Measurements from ENCODE around the gene ROGDI.

The ROGDI gene

DNA sequence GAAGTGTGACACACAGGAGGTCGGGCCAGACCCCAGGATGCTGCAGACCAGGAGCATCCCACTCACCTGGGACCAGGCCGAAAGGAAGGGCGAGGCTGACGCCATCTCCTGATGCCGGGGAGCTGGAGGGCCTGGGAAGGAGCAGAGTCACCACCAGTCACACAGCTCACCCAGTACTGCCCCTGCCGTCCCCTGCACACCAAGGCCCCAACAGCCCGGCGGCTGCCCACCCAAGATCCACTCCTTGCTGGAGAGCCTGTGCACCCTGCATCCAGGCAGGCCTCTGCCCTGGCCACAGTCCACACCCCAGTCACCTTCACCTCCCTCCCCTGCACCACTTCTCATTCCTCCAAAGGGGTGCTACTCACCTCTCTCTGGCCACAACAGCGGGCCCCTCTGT, 40.2 kb downstream of the ROGDI start:
- H3K4me3 ChIP-seq (ENCODE audit: insufficient read depth in 1 of 2, low read depth in 1 of 2, low read length in 2 of 2), result no peak overlapping the region
- no peak overlapping the region for H2BK5ac ChIP-seq (ENCODE audit: low read depth, low read length, poor library complexity, severe bottlenecking)
- H3K23ac ChIP-seq (ENCODE audit: low read length in 2 of 2), result no peak overlapping the region
- no peak overlapping the region for H2AFZ ChIP-seq (ENCODE audit: low read depth, low read length)
- 98% methylated on average over 9 of the region's 9 CpGs for WGBS
- no peak overlapping the region for H3K4me2 ChIP-seq (ENCODE audit: low read length, poor library complexity, severe bottlenecking)
- no peak overlapping the region for H4K8ac ChIP-seq (ENCODE audit: low read length)
- peaks cover 43% of the 10 kb centered on the region for H3K79me1 ChIP-seq (replicated peaks; ENCODE audit: low read length, poor library complexity, severe bottlenecking)
- no peak overlapping the region for H3K27ac ChIP-seq (ENCODE audit: low read length, poor library complexity, severe bottlenecking)
- H3K4ac ChIP-seq (ENCODE audit: low read depth in 1 of 2, low read length in 2 of 2), result no peak overlapping the region
- H3K9me3 ChIP-seq (ENCODE audit: control insufficient read depth, low read length), result no peaks in the 10 kb centered on the region
- H2AK5ac ChIP-seq (ENCODE audit: low read length, severe bottlenecking), result no peak overlapping the region
- no peak overlapping the region for H3K14ac ChIP-seq (ENCODE audit: low read length in 2 of 2)
- no peak overlapping the region for H2BK12ac ChIP-seq (ENCODE audit: low read length in 2 of 2)
- no peak overlapping the region for H3K18ac ChIP-seq (ENCODE audit: low read depth in 1 of 2, low read length in 2 of 2)
- H3K4me1 ChIP-seq (ENCODE audit: control insufficient read depth, insufficient read depth, low read depth, low read length), result peaks cover 17% of the 10 kb centered on the region
- H4K91ac ChIP-seq (ENCODE audit: low read length), result no peak overlapping the region
- no peak overlapping the region for H2BK15ac ChIP-seq (ENCODE audit: low read depth, poor library complexity, severe bottlenecking)
- peaks cover 72 to 75% of the 10 kb centered on the region in 2 experiments for H3K36me3 ChIP-seq (ENCODE audit: control insufficient read depth in 1 of 2, insufficient read depth in 2 of 2, low read depth in 1 of 2, low read length in 2 of 2)
- no peak overlapping the region for H3K9ac ChIP-seq (ENCODE audit: low read length)
- no peak for DNase-seq
- H3K27me3 ChIP-seq (ENCODE audit: control insufficient read depth in 1 of 2, insufficient read depth in 1 of 2, low read length in 2 of 2), result no peaks in the 10 kb centered on the region
- H2BK120ac ChIP-seq (ENCODE audit: low read depth, low read length), result no peak overlapping the region

DNA sequence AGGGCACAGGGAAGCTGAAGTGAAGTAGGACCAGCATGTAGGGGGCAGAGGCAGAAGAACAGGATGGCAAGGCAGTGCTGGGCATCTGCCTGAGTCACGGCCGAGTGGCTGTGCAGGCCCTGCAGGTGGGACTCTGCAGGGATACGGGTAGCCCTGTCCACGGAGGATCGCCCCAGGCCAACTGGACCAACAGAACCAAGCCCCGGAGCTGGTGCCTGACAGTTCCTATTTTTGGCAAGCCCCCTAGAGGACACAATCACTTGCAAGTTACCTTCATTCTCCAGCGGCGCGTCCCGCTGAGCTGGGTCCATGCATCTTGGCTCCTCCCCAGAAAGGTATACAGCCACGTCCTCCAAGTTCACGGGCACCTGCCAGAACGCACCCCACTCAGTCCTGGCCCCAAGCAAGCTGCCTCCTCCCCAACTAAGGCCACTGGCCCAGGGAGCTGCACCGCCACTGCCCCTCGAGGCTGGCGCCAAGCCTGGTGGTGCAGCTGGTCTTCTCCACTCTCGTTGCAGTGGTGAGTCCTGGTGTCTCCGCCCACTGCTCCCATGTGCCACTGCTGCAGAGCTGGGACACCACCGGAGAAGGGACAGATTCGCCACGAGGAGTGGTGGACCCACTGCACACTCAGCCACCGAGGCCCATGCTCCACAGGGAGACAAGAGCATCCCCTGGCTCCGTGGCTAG, 42.1 kb downstream of the ROGDI start:
- no peaks in the 10 kb centered on the region for H3K27me3 ChIP-seq (ENCODE audit: control insufficient read depth in 1 of 2, insufficient read depth in 1 of 2, low read length in 2 of 2)
- H3K14ac ChIP-seq (ENCODE audit: low read length in 2 of 2), result no peak overlapping the region
- no peak for DNase-seq
- peaks cover 74 to 86% of the 10 kb centered on the region in 2 experiments for H3K36me3 ChIP-seq (ENCODE audit: control insufficient read depth in 1 of 2, insufficient read depth in 2 of 2, low read depth in 1 of 2, low read length in 2 of 2)
- no peak overlapping the region for H2BK120ac ChIP-seq (ENCODE audit: low read depth, low read length)
- no peak overlapping the region for H2BK15ac ChIP-seq (ENCODE audit: low read depth, poor library complexity, severe bottlenecking)
- no peak overlapping the region for H2AK5ac ChIP-seq (ENCODE audit: low read length, severe bottlenecking)
- H3K4me2 ChIP-seq (ENCODE audit: low read length, poor library complexity, severe bottlenecking), result no peak overlapping the region
- peaks cover 8% of the 10 kb centered on the region for H3K4me1 ChIP-seq (ENCODE audit: control insufficient read depth, insufficient read depth, low read depth, low read length)
- no peak overlapping the region for H3K9ac ChIP-seq (ENCODE audit: low read length)
- peak overlapping the region; percentile 12 for H4K8ac ChIP-seq (ENCODE audit: low read length)
- H3K23ac ChIP-seq (ENCODE audit: low read length in 2 of 2), result no peak overlapping the region
- H2AFZ ChIP-seq (ENCODE audit: low read depth, low read length), result no peak overlapping the region
- no peak overlapping the region for H3K4ac ChIP-seq (ENCODE audit: low read depth in 1 of 2, low read length in 2 of 2)
- WGBS, result 95% methylated on average over 23 of the region's 23 CpGs
- no peak overlapping the region for H2BK12ac ChIP-seq (ENCODE audit: low read length in 2 of 2)
- H3K9me3 ChIP-seq (ENCODE audit: control insufficient read depth, low read length), result no peaks in the 10 kb centered on the region
- H3K27ac ChIP-seq (ENCODE audit: low read length, poor library complexity, severe bottlenecking), result no peak overlapping the region
- H3K4me3 ChIP-seq (ENCODE audit: insufficient read depth in 1 of 2, low read depth in 1 of 2, low read length in 2 of 2), result no peak overlapping the region
- peaks cover 45% of the 10 kb centered on the region for H3K79me1 ChIP-seq (replicated peaks; ENCODE audit: low read length, poor library complexity, severe bottlenecking)
- peak overlapping the region; percentile 59 for H4K91ac ChIP-seq (ENCODE audit: low read length)
- no peak overlapping the region for H3K18ac ChIP-seq (ENCODE audit: low read depth in 1 of 2, low read length in 2 of 2)
- no peak overlapping the region for H2BK5ac ChIP-seq (ENCODE audit: low read depth, low read length, poor library complexity, severe bottlenecking)

DNA sequence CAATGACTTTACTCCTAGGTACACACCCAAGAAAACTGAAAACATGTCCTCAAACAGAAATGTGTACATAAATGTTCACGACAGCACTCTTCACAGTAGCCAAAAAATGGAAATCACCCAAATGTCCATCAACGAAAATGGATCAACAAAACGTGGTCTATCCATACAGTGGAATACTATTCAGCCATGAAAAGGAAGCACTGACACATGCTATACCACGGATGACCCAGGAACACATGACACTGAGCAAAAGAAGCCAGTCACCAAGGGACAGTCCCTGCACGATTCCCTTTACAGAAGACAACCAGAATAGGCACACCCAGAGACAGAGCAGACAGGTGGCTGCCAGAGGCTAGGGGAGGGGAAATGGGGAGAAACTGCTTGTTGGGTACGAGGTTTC, 46.7 kb downstream of the ROGDI start:
- no peak overlapping the region for H3K4ac ChIP-seq (ENCODE audit: low read depth in 1 of 2, low read length in 2 of 2)
- H3K27me3 ChIP-seq (ENCODE audit: control insufficient read depth in 1 of 2, insufficient read depth in 1 of 2, low read length in 2 of 2), result no peaks in the 10 kb centered on the region
- peaks cover 78 to 90% of the 10 kb centered on the region in 2 experiments for H3K36me3 ChIP-seq (ENCODE audit: control insufficient read depth in 1 of 2, insufficient read depth in 2 of 2, low read depth in 1 of 2, low read length in 2 of 2)
- no peak overlapping the region for H3K27ac ChIP-seq (ENCODE audit: low read length, poor library complexity, severe bottlenecking)
- no peak overlapping the region for H2BK5ac ChIP-seq (ENCODE audit: low read depth, low read length, poor library complexity, severe bottlenecking)
- H3K14ac ChIP-seq (ENCODE audit: low read length in 2 of 2), result no peak overlapping the region
- H4K91ac ChIP-seq (ENCODE audit: low read length), result no peak overlapping the region
- H4K8ac ChIP-seq (ENCODE audit: low read length), result no peak overlapping the region
- no peak overlapping the region for H2BK120ac ChIP-seq (ENCODE audit: low read depth, low read length)
- no peak overlapping the region for H3K4me2 ChIP-seq (ENCODE audit: low read length, poor library complexity, severe bottlenecking)
- peak overlapping the region in 1 of 2 experiments; percentile 28 for H3K23ac ChIP-seq (ENCODE audit: low read length in 2 of 2)
- H2BK12ac ChIP-seq (ENCODE audit: low read length in 2 of 2), result no peak overlapping the region
- H3K4me1 ChIP-seq (ENCODE audit: control insufficient read depth, insufficient read depth, low read depth, low read length), result peaks cover 2% of the 10 kb centered on the region
- H3K4me3 ChIP-seq (ENCODE audit: insufficient read depth in 1 of 2, low read depth in 1 of 2, low read length in 2 of 2), result no peak overlapping the region
- H3K9ac ChIP-seq (ENCODE audit: low read length), result no peak overlapping the region
- no peak overlapping the region for H2AK5ac ChIP-seq (ENCODE audit: low read length, severe bottlenecking)
- DNase-seq, result no peak
- H3K9me3 ChIP-seq (ENCODE audit: control insufficient read depth, low read length), result no peaks in the 10 kb centered on the region
- H3K18ac ChIP-seq (ENCODE audit: low read depth in 1 of 2, low read length in 2 of 2), result no peak overlapping the region
- WGBS, result 97% methylated on average over 6 of the region's 6 CpGs
- H2BK15ac ChIP-seq (ENCODE audit: low read depth, poor library complexity, severe bottlenecking), result no peak overlapping the region
- peaks cover 41% of the 10 kb centered on the region for H3K79me1 ChIP-seq (replicated peaks; ENCODE audit: low read length, poor library complexity, severe bottlenecking)
- H2AFZ ChIP-seq (ENCODE audit: low read depth, low read length), result no peak overlapping the region

DNA sequence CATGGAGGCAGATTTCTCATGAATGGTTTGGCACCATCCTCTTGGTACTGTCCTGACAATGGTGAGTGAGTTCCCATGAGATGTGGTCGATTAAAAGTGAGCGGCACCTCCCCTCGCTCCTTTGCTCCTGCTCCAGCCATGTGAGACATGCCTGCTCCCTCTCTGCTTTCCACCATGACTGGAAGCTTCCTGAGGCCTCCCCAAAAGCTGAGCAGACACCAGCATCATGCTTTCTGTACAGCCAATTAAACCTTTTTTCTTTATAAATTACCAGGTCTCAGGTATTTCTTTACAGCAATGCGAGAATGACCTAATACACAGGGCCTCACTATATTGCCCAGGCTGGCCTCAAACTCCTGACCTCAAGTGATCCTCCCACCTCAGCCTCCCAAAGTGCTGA, 47.6 kb downstream of the ROGDI start:
- Histone ChIP-seq H3K18ac (ENCODE audit: low read depth in 1 of 2, low read length in 2 of 2) (no peak overlapping the region), H4K91ac (ENCODE audit: low read length) (no peak overlapping the region), H3K27me3 (ENCODE audit: control insufficient read depth in 1 of 2, insufficient read depth in 1 of 2, low read length in 2 of 2) (no peaks in the 10 kb centered on the region), H3K4me2 (ENCODE audit: low read length, poor library complexity, severe bottlenecking) (no peak overlapping the region), H2BK15ac (ENCODE audit: low read depth, poor library complexity, severe bottlenecking) (no peak overlapping the region), H3K27ac (ENCODE audit: low read length, poor library complexity, severe bottlenecking) (no peak overlapping the region), H2BK5ac (ENCODE audit: low read depth, low read length, poor library complexity, severe bottlenecking) (no peak overlapping the region), H3K4me3 (ENCODE audit: insufficient read depth in 1 of 2, low read depth in 1 of 2, low read length in 2 of 2) (no peak overlapping the region), H2AK5ac (ENCODE audit: low read length, severe bottlenecking) (no peak overlapping the region), H2BK120ac (ENCODE audit: low read depth, low read length) (no peak overlapping the region), H3K9me3 (ENCODE audit: control insufficient read depth, low read length) (no peaks in the 10 kb centered on the region), H2BK12ac (ENCODE audit: low read length in 2 of 2) (no peak overlapping the region), H2AFZ (ENCODE audit: low read depth, low read length) (no peak overlapping the region), H3K4ac (ENCODE audit: low read depth in 1 of 2, low read length in 2 of 2) (no peak overlapping the region), H4K8ac (ENCODE audit: low read length) (no peak overlapping the region), H3K36me3 (ENCODE audit: control insufficient read depth in 1 of 2, insufficient read depth in 2 of 2, low read depth in 1 of 2, low read length in 2 of 2) (peaks cover 74 to 86% of the 10 kb centered on the region in 2 experiments), H3K9ac (ENCODE audit: low read length) (no peak overlapping the region), H3K4me1 (ENCODE audit: control insufficient read depth, insufficient read depth, low read depth, low read length) (peaks cover 2% of the 10 kb centered on the region), H3K79me1 (replicated peaks; ENCODE audit: low read length, poor library complexity, severe bottlenecking) (peaks cover 35% of the 10 kb centered on the region), H3K14ac (ENCODE audit: low read length in 2 of 2) (no peak overlapping the region), H3K23ac (ENCODE audit: low read length in 2 of 2) (no peak overlapping the region)
- no peak for DNase-seq
- 100% methylated on average over 4 of the region's 4 CpGs for WGBS

Data from mesenchymal stem cell (in vitro differentiated cells and primary cell).